Endometrium (tissue), 2 donors: Measurements from ENCODE around the gene RTP5.
A peak's percentile ranks its signal among the peaks of the same experiment; 100 is the strongest.
"Not testable (repeated sequence)": the region's sequence is repeated elsewhere in the genome, so short reads cannot be mapped to it uniquely, and the experiment has no call there.

Experiments used
- FAIRE-seq: peaks from 2 replicates; lab custom pipeline; 2012; peaks lifted over from hg19 to GRCh38; lab: Jason Lieb, UNC
- donor health status: control.
- donor health status: control.

Gene RTP5

DNA sequence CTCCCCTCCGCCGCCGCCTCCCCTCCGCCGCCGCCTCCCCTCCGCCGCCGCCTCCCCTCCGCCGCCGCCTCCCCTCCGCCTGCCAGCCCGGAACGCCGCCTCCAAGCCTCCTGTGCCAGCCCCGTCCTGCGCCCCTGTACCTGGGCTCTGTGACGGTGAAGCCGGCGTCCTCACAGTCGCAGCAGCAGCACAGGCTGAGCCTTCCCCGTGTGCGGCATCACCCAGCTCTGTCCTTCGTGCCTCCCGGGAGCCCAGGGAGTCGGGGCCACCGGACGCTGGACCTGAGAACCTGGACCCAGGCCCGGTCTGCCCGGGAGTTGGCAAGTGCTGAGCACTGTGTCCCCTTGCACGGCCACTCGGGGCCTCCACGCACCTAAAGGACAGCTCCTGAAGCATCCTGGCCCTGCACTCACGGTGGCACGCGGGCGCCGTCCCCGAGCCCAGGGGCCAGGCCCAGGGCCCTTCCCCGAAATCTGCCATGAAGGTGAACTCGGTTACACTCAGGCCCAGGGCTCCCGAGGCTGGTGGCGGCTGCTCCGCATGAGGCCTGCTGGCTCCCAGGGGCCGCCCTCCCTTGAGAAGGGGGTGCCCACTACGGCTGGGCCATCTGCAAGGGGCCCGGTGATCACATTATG is 32.9 kb downstream of the RTP5 start:
- no peak for FAIRE-seq

DNA sequence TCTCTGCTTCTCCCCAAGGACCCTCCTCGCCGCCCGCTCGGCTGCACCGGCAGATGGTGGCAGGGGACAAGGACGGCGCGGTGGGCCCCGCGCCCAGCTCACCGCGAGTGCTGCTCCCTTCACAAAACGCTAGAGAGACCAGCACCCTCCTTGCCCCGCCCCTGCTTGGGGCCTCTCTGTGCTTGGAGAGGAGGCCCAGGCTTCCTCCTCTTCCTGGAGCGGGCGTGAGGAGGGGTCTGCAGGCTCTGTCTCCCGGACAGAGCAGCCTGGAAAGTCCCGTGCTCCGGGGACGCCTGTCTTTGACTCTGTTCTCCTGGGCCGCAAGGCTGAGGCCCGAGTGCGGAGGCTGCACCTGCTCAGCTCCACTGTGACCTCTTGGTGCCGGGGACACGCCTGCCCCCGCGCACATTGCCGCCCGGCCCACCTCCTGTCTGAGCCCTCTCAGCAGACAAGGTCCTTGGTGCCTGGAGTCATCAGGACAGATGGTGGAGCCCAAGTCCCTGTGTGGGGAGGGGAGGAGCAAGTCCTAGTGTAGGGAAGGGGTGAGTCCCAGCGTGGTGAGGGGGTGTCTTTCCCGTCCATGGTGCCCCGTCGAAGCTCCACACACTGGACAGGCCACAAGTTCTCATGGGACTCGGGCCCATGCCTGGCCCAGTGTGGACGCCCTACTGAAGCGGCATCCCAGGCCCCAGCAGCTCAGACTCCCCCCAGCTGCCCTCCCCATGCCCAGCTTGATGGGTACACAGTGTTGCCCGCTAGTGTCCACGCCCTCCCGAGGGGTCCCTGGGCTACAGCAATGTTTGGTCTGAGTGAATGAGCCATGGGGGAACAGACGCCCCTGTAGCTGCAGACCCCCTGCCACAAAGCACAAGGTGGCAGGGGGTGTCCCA is 33.8 kb downstream of the RTP5 start:
- FAIRE-seq, result no peak

DNA sequence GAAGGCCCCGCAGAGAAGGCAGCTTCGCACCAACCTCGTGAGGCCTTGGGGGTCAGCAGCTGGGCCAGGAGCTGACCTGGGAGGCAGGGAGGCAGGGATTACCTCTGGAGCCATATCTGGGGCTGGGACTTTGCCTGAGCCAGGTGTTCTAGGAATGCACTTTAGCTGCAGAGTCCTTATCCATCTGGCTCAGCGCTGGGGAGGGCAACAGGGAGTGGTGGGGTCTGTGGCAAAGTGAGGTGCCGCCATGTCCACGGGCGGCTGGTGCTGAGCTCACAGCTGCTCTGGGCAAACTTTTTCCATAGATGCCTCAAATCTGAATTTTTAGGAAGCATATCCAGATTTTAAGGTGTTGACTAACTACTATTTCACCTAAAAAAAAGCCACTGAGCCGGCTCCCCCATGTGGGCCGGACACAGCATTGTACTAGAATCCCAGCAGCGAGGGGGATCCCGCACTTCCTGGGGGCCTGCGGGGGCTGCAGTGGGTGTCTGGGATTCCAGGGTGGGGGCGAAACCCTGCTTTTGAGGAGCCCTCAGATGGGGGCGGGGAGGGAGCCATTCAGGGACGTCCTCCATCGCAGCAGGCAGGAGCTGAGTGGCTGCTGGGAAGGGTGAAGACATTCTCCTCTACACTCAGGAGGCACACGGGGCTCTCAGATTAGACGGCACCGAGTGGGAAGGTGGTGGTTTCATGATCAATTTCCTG is 34.6 kb downstream of the RTP5 start:
- FAIRE-seq, result no peak

DNA sequence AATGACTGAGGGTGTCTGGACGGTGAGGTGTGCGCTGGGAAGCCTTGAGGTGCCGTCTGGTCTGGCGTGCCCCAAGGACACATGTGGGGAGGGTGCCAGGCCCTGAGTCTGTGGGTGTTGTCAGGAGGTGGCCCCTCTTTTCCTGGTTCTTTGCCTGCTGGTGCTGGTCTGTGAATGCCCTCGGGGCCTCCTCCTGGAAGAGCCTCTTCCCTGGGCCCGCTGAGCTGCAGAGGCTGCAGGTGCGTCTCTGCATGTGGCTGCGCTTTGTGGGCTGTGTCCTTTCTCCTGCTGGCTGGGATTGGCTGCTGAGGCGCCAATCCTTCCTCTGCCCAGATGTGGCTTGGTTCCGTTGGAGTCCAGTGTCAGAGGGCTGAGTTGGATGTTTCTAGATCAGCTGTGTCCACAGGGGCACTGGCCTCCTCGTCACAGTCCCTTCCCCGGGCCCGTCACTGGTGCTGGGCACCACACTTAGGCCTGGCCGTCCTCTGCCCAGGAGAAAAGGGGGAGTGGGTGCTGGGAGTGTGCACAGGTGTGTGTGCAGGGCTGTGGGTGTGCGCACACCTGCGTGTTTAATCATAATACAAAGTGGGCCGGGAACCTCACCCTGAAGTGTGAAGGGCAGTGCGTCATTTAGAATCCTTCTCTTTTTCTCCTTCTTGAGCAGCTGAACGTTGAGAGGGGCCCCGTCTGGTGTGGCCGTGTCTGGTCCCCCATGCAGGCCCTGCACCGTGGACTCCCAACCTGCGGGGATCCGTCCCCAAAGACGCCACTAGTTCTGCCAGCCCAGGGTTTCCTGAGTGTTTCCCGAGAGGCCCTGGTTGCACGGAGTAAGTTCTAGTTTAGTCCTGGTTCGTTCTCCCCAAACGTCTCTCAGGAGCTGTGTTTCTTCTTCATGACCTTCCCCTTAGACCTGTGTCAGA is 35.5 kb downstream of the RTP5 start:
- FAIRE-seq, result no peak

DNA sequence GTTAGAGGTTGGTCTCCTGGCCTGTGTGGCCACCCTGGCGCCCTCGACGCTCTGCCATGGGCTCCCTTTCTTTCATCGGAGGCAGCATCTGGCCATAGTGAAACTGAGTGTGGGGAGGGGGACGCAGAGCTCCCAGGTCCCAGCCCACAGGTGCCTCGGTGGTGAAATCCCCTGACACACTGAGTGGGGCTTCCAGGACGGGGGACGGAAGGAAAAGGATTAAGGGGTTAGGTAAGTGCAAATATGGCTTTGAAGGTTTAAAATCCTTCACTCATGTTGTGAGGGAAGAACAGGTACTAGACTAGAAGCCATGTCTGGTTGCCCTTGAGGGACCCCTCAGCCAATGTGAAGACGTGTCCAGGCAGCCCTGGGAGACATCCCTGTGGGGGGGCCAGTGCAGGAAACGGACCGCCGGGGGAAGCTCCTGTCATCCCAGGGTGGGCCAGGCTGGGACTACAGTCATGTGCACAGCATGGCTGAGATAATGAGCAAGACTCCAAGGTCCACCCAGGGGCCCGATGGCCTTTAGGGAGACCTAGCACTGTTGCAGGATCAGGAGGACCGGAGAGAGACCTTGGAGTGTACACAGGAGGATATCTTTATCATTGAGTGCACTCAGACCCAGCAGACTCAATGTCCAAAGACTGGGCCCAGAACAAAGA is 36.3 kb downstream of the RTP5 start:
- no peak for FAIRE-seq

DNA sequence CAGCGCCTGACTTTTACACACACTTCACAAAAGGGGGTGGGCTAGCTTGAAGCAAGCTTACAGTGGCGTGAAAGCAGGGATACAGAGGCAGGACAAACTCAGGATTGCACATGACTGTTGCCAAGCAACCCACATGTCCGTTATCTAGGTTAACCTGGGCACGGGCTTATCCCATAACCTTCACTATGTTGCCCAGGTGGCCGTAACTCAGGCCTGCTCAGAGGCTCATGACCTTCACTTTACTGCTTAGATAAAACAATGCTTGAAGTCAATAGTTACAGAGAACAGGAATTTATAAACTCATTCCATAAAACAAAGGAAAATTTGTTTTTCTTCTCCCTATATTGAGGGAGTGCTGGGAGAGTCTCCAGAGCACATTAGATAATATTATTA is 36.8 kb downstream of the RTP5 start:
- FAIRE-seq, result not testable (repeated sequence)

DNA sequence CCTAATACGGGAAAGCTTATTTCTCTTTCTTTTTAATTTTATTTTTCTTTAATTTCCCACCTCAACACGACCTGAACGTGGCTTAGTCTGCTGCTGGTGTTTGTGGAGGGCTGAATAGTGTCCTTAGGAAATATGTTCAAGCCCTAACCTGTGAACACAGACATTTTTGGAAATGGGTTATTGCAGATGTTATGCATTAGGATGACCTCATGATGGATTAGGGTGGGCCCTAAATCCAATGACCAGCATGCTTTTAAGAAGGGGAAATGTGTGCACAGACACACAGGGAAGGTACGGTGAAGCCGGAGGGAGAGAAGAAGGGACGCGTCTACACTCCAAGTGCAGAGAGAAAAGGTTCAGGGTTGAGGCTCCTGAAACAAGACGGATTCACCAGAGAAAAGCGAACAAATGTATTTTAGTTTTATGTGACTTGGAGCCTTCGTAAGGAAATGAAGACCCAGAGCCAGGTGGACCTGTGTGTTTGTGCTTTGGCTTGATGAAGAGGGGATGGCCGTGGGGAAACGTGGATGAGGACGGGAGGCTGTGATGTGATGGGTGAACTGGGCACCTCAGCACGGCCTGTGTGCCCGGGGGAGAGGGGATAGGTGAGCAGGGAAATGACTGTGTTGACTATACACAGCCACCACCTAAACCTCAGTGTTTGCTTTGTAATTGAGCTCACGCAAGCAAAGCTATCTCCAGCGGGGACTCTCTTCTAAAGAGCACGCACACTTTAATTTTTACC is 37.5 kb downstream of the RTP5 start:
- peak; percentile 21 for FAIRE-seq

DNA sequence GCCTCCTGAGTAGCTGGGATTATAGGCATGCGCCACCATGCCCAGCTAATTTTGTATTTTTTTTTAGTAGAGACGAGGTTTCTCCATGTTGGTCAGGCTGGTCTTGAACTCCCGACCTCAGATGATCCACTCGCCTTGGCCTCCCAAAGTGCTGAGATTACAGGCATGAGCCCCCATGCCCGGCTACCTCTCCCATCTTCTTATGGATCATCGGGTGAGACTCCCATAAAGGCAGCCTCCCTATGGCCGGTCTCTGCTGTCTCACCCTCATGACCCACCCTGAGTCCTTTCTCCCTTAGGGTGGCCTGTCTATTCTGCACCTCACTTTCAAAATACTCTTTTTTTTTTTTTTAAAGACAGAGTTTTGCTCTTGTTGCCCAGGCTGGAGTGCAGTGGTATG is 38.3 kb downstream of the RTP5 start:
- not testable (repeated sequence) for FAIRE-seq

DNA sequence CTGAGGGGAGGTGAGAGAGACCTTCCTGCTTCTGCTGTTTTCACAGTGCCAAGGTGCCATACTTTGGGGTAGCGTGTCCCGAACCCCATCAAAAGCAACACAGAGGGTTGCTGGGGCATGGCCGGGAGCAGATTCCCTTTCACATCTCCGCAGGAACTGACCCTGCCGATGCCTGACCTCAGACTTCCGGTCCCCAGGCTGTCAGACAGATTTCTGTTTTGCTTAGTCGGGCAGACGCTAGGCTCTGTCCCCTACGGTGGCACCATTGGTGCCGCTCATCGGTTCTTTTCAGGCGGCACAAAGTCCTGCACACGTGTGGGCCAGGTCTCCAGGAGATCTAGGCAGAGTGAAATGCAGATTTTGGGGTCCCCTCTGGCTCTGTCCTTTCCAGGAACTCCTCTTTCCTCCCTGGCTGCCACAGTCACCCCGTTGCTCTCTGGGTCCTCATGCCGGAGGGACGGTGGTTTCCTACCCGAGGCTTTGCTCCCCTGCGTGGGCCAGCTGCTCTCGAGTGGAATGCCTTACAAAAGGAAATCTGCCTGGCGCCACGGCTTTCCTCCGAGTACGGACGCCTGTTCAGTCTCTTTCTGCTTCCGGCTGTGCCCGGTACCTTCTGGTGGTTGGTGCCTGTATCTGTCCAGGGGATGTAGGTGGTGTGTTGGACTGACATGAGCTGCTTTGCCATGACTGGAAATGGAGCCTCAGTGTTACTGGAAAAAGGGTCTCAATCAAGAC is 39.3 kb downstream of the RTP5 start:
- no peak for FAIRE-seq

DNA sequence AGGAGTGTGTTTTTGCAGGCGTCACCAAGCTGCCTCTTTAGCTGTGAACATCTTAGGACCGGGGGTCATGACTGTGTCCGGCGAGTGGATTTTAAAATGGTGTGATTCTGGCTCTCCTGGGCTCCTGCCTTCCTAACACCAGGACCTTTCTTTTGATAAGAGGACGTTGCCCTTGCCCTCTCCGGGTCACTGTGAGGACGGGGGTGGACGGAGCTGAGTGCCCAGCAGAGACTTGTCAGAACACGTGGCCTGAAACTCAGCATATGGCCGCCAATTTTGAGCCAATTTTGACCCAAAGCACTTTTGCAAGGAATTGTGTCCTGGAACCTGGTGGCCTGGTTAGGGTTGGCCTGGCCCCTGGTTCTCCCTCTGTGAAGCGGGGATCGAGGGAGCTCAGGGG is 40.2 kb downstream of the RTP5 start:
- no peak for FAIRE-seq

DNA sequence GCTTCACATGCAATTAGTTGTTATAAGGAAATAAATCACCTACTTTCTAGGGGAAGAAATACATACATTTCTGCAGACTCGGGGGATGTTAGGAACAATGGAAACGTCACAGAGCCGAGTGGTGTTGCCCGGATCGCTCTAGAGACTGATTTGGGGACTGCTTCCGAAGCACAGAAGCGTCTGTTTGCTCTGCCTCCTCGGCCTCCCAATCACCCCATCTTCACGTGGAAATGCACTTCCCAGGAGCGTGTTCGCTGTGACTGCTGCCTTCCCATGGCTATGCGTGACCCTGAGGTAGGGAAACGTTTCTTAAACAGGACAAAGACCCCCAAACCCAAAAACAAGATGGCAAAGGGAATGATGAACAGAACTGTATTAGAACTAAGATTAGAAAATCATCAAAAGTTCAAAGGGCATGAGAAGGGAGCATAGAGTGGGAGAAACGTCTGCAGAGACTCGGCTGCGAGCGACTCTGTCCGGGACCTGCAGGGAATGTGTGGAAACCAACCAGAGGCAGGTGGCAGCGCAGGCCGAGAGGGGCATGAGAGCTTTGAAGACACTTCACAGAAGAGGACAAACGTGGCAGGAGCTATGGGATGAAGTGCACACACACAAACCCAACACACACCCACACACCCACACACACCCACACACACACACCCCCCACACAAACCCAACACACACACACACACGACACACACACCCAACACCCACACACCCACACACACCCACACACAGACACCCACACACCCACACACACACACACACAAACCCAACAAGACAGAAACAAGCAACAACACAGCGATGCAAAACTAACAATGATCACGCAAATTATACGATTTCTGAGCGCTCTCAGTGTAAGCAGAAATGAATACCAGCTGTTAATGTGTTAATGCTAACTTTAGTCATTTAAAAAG is 41.3 kb downstream of the RTP5 start:
- FAIRE-seq, result no peak

DNA sequence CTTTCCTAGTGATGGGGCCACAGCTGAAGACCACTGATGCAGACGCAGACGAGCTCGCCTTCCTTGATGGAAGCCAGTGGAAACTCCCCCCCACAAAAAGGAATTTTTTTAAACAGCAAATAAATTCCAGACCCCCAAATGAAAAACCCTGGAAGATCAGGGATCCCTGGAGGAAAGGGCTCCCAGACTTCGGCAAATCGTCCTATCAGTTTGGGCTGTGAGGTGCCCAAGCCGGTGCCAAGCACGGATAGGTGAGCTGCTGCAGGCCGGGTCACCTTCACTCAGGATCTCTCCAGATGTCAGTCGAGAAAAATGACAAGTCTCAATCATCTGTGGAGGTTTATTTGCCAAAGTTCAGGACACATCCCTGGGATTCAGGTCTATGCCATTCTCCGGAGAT is 42.0 kb downstream of the RTP5 start:
- FAIRE-seq, result no peak

DNA sequence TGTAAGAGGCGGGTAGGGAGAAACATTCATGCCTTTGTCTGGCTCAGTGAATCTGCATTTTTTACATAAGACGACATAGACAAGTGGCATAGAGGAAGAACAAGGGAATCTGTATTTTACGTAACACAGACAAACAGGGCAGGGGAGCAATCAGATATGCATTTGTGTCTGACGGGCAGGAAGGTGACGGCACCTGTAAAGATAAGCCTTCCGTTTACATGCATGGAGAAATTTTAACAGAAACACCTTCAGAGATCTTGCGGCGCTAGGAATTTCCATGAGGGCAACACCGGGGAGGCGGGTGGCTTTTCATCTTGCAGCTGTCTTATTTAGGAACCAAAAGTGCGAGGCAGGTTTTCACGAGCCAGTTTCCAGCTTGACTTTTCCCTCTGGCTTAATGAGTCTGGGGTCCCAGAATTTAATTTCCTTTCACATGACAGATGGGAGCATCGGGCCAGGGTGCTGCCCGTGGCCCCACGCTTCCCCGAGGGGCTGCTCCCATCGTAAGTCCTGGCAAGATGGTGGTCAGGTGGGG is 42.6 kb downstream of the RTP5 start:
- FAIRE-seq, result no peak

DNA sequence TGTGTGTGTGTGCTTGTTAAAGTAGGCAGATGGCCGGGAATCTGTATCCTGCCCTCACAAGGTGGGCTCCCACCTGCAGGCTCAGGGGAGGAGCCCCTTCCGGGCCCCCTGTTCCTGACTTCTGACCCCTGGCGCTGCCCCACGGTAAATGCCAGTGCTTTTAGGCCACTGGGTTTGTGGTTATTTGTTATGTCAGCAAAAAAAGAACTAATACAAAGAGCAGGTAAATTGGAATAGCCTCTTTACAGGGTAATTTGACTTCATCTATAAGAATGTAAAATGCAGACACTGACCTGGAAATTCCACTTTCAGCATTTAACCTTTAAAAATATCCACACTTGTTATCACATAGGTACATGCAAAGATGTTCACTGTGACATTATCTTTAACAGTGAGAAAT is 44.2 kb downstream of the RTP5 start:
- FAIRE-seq, result no peak

DNA sequence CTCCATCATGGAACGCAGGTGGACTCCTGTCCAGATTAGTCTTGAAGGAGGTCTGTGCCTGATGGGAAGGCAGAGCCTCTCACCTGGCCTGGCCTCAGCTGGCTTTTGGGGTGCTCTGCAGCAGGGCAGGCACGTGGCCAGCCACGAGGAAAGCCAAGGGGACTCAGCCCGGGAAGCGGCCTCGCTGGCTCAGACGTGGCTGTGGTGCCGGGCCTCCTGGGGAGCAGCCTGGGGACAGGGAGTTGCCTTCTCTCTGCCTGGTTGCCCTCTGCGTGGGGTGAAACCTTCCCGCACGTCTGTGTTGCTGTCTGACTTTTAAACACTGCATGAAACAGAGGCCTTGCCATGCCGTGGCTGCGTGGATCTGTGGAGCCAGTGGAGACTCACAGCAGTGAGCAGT is 45.0 kb downstream of the RTP5 start:
- no peak for FAIRE-seq

DNA sequence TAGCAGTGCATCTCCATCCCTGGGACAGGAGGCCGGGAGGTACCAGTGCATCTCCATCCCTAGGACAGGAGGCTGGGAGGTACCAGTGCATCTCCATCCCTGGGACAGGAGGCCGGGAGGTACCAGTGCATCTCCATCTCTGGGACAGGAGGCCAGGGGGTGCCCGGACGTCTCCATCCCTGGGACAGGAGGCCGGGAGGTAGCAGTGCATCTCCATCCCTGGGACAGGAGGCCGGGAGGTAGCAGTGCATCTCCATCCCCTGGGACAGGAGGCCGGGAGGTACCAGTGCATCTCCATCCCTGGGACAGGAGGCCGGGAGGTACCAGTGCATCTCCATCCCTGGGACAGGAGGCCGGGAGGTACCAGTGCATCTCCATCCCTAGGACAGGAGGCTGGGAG is 52.1 kb downstream of the RTP5 start:
- not testable (repeated sequence) for FAIRE-seq

DNA sequence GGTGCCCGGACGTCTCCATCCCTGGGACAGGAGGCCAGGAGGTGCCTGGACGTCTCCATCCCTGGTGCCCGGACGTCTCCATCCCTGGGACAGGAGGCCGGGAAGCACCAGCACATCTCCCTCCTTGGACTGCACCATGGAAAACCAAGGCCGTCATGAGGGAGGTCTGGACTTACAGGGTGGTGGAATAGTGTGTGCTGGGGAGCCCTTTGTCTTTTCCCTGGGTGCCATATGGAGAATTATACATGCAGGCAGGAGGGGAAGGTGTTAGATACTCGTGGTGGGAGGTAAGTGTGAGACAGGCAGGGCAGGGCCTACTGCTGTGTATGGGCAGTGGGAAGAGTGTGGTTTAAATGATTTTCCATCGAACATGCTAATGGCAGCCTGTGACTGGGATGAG is 52.9 kb downstream of the RTP5 start:
- FAIRE-seq, result no peak

DNA sequence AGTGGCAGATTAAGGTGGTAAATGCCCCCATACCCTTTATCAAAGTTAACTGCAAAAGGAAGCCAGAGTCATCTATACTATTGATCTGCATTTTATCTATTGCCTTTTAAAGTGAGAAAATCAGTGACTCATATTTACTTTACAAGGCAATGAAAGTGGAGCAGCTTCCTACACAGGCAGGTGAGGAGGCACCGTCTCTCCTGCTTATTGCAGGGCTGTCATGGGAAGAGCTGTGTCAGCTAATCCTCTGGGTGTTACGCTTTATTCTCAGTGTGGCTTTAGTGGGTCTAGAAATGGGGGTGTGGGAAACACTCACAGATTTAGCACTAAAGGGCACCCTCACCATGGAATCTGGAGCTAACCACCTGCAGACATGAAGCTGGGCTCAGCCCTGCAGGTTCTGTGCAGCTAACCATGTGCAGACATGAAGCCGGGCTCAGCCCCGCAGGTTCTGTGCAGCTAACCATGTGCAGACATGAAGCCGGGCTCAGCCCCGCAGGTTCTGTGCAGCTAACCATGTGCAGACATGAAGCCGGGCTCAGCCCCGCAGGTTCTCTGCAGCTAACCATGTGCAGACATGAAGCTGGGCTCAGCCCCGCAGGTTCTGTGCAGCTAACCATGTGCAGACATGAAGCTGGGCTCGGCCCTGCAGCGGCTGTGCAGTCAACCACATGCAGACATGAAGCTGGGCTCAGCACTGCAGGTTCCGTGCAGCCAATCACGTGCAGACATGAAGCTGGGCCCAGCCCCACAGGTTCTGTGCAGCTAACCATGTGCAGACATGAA is 53.5 kb downstream of the RTP5 start:
- not testable (repeated sequence) for FAIRE-seq
